Neural crest cell (in vitro differentiated cells): Measurements from ENCODE around the gene POLR2C. TPM values are rescaled to one million over a fixed set of nuclear protein-coding genes. Genes with fewer than 3 reads are reported as not detected.
A peak's percentile ranks its signal among the peaks of the same experiment; 100 is the strongest.

Experiments used
- DNase-seq: peaks from one replicate; pipeline ENCODE4 v3.0.0; 2021; ENCODE audit warnings: low read depth, mixed read lengths, low spot score
- H3K27ac Mint-ChIP-seq: one replicate; pipeline ENCODE4 v1.8.0; 2021; ENCODE audit warnings: mild to moderate bottlenecking, mixed read lengths; ENCODE audit not compliant: unreplicated experiment
- H3K27me3 Mint-ChIP-seq: 2 replicates; pipeline ENCODE4 v1.8.0; 2021; ENCODE audit warnings: low read depth, mild to moderate bottlenecking, mixed read lengths
- H3K36me3 Mint-ChIP-seq: 2 replicates; pipeline ENCODE4 v1.8.0; 2021; ENCODE audit warnings: low read depth, mild to moderate bottlenecking, mixed read lengths
- H3K4me1 Mint-ChIP-seq: 2 replicates; pipeline ENCODE4 v1.8.0; 2021; ENCODE audit warnings: mixed read lengths
- H3K4me3 Mint-ChIP-seq: one replicate; pipeline ENCODE4 v1.8.0; 2021; ENCODE audit warnings: mild to moderate bottlenecking, mixed read lengths
- H3K9me3 Mint-ChIP-seq: 2 replicates; pipeline ENCODE4 v1.8.0; 2021; ENCODE audit warnings: mixed read lengths
- total RNA-seq: library from RNA; stranded (reverse); gene quantifications from 2 replicates; pipeline ENCODE4 v1.2.1, GENCODE V29; 2021
- TF ChIP-seq, protein P1 (sequence below): fragments of 200-600 bp; sonication (generic); conservative IDR thresholded peaks from 2 replicates; pipeline ENCODE4 v1.5.0; 2021; ENCODE audit warnings: antibody characterized with exemption, mild to moderate bottlenecking

POLR2C gene
- total RNA-seq, 1 donor from 2014 or later = 74.0 TPM

DNA sequence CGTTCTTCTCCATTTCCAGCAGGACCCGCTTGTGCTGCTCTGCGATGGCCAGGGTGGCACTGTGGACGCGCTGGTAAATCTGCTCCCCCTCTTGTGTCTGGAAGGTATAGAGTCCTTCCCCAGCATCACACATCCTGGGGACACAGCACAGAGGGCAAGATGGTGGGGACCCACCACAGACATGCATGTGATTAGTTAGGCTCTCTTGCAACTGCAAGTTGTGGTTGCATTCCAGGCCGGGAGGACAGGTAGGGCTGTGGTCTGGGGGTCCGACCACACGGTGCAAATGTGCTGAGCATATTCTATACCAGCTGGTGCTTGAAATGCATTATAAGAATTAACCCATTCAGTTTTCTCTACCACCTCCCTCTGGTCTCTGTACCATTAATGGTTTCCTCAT is 11.4 kb downstream of the POLR2C start:
- Mint-ChIP-seq H3K36me3 (no peaks in the 10 kb centered on the region), H3K4me1 (peaks cover 19% of the 10 kb centered on the region), H3K27me3 (peaks cover 2% of the 10 kb centered on the region), H3K4me3 (no peak overlapping the region), H3K9me3 (no peaks in the 10 kb centered on the region), H3K27ac (no peak overlapping the region)
- DNase-seq = no peak
- TF ChIP-seq, protein P1, sequence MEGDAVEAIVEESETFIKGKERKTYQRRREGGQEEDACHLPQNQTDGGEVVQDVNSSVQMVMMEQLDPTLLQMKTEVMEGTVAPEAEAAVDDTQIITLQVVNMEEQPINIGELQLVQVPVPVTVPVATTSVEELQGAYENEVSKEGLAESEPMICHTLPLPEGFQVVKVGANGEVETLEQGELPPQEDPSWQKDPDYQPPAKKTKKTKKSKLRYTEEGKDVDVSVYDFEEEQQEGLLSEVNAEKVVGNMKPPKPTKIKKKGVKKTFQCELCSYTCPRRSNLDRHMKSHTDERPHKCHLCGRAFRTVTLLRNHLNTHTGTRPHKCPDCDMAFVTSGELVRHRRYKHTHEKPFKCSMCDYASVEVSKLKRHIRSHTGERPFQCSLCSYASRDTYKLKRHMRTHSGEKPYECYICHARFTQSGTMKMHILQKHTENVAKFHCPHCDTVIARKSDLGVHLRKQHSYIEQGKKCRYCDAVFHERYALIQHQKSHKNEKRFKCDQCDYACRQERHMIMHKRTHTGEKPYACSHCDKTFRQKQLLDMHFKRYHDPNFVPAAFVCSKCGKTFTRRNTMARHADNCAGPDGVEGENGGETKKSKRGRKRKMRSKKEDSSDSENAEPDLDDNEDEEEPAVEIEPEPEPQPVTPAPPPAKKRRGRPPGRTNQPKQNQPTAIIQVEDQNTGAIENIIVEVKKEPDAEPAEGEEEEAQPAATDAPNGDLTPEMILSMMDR = no peak

DNA sequence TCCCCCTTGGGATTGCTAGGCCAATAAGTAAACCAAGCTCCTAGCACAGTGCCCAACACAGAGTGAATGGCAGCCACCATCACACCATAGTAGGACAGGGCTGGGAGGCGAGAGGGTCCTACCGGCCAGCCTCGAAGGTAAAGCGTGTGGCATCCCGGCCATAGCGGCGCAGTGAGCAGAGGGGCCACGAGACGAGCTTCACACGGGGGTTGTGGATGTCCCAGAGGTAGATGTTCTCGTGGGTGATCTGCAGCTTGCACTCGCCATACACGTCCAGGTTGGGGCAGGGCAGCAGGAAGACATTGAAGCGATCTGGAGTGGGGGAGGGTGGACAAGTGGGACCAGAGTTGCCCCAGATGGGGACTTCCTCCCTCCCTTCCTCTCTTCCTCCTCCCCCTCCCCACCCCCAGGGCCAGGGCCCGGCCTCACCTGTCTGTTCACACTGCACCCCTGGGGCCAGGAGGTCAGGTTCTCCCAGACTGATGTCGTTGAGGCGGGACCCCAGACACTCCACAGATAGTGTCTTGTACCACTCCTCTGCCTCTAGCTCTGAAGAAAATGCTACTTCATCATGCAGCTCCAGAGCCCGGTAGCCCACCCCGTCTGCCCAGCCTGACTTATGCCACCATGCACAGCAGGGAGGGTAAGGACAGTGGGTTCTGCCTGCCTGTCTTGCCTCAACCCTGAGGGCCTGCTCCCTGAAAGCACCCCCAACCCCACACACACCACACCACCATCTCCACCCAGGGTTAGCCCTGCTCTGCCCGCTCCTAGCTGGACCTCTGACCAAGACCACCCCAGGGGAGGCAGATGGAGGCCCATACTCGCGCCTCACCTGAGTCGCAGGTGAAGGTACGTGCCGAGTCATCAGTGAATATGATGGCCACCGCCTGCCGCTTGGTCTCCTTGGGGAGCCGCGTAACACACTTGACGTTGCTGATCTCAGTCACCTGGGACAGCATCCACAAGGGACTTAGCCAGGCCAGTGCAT is 12.5 kb downstream of the POLR2C start:
- Mint-ChIP-seq H3K9me3 (no peaks in the 10 kb centered on the region), H3K27me3 (peaks cover 2% of the 10 kb centered on the region), H3K4me1 (peaks cover 28% of the 10 kb centered on the region), H3K36me3 (no peaks in the 10 kb centered on the region), H3K27ac (no peak overlapping the region), H3K4me3 (peak overlapping the region; percentile 33)
- DNase-seq = no peak
- TF ChIP-seq, protein P1 = no peak

DNA sequence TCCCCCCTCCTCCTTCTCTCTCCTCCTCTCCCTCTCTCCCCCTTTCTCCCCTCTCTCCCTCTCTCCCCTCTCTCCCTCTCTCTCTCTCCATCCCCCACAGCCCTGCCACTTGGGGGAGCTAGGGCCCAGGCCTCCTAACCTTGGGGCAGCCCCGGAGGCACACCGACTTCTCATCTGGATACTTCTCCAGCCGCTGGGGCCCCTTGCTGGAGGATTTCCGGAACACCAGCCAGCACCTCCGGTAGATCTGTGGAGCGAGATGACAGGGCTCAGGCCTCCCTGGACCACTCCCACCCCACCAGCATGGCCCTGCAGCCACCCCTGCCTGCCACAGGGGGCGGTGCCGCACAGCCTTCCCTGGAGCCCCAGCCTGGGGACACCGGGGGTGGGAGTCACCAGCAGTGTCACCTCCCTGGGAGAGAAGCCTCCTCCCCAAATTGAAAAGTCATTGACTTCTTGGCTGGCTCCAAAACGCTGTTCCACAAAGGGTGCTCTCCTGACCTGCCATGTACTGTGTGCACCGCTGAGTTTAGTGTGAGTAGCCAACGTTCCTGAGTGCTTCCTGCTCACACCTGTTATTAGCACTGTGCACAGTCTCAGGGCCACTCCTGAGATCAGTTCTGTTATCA is 13.3 kb downstream of the POLR2C start:
- TF ChIP-seq, protein P1 = peak; percentile 75
- H3K36me3 Mint-ChIP-seq = no peaks in the 10 kb centered on the region
- H3K27me3 Mint-ChIP-seq = peaks cover 2% of the 10 kb centered on the region
- peak overlapping the region; percentile 43 for H3K27ac Mint-ChIP-seq
- DNase-seq = peak; percentile 73
- H3K9me3 Mint-ChIP-seq = no peaks in the 10 kb centered on the region
- peaks cover 28% of the 10 kb centered on the region for H3K4me1 Mint-ChIP-seq
- peak overlapping the region; percentile 38 for H3K4me3 Mint-ChIP-seq

DNA sequence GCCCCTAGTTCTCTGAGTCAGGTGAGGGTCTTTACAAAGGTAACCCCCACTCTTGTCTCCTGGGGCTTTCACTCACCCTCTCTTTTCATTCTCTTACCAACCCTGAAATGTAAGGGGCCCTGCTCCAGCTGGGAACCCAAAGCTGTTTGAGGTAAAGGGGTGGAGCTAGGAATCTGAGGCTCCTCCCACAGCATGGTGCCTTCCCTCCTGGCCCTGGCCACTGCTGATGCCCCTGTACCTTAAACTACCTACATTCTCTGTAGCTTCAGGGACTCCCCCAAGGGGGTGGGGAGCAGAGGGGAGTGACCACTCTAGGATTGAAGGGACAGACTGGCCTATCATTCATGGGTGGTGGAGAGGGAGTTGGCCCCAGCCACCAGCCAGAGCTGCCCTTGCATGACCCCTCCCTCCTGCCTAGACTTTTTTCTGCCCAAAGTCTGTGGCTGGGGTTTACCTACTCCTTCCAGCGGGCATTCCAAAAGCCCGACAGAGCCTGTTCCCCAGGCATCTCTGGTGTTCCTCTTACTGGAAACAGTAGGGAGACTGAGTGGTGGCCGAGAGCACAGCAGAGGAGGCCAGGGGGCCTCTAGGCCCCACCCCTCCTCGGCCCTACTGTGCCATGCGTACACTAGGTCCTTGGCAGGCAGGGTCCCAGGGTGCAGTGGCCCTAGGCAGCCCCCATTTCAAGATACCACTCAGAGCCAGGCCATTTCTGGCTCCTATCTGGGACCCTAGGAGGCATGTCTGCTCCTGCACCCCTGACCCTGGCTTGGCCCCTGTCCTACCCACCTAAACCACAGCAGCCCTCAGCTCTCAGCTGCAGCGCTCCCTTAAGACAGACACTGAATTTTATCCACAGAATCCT is 14.3 kb downstream of the POLR2C start:
- DNase-seq = no peak
- TF ChIP-seq, protein P1 = no peak
- Mint-ChIP-seq H3K27ac (no peak overlapping the region), H3K4me3 (peak overlapping the region; percentile 80), H3K4me1 (peaks cover 28% of the 10 kb centered on the region), H3K27me3 (peaks cover 2% of the 10 kb centered on the region), H3K9me3 (no peaks in the 10 kb centered on the region), H3K36me3 (no peaks in the 10 kb centered on the region)

DNA sequence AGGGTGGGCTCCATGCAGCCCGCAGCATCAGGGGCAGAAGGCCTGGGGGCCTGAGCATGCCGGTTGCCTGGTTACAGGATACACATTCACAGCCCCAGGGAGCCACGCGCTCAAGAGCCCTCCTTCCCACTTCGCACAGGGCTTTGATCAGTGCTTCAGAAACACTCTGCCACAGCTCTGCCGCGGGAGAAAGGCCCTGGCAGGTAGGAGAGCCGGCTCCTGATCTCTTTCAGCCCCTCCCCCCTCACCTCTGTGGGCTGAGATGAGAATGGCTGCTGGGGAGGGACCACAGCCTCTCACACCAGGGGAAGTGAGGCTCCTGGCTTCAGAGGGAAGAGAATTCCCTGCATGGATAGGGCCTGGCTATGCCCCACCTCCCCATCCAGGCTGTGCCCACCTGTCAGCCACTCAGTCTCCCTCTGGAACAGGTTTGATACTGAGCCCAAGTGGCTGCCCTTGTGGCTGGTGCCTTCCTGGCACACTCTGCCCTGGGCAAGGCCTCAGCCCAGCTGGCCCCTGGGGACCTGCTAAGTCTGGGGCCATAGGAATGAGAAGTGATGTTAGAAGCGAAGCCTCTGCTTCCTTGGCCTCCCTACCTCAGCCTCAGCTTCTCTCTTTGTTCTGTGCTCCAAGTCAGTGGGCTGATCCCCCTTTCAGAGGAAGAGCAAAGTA is 15.2 kb downstream of the POLR2C start:
- DNase-seq = no peak
- H3K27ac Mint-ChIP-seq = no peak overlapping the region
- no peaks in the 10 kb centered on the region for H3K9me3 Mint-ChIP-seq
- H3K4me1 Mint-ChIP-seq = peaks cover 28% of the 10 kb centered on the region
- peak overlapping the region; percentile 89 for H3K4me3 Mint-ChIP-seq
- peaks cover 2% of the 10 kb centered on the region for H3K27me3 Mint-ChIP-seq
- TF ChIP-seq, protein P1 = no peak
- no peaks in the 10 kb centered on the region for H3K36me3 Mint-ChIP-seq
